K562 (cell line): ENCODE measurements around the gene OPA1. TPM values are rescaled to one million over a fixed set of nuclear protein-coding genes. Genes with fewer than 3 reads are reported as not detected.

Experiments
- ARHGAP35 ChIP-seq: fragments of 450-650 bp; IDR thresholded peaks from 2 replicates; pipeline ENCODE4 v1.6.1; 2018; ENCODE audit not compliant: partially characterized antibody
- BACH1 ChIP-seq: fragments of 200-800 bp; sonication (Bioruptor generic); IDR thresholded peaks from 2 replicates; pipeline ENCODE4 v1.6.1; 2016; ENCODE audit warnings: missing genetic modification characterization, missing compliant biosample characterization
- FOXP1 ChIP-seq: sonication (generic); formaldehyde crosslinking; IDR thresholded peaks from 2 replicates; pipeline ENCODE4 v1.8.0; 2022; ENCODE audit warnings: mild to moderate bottlenecking, missing genetic modification reagents
- NEUROD1 ChIP-seq: fragments of 150-350 bp; IDR thresholded peaks from 2 replicates; pipeline ENCODE4 v1.6.1; 2014; ENCODE audit warnings: borderline replicate concordance, low read length, low read depth; ENCODE audit not compliant: partially characterized antibody
- PYGO2 ChIP-seq: fragments of 450-650 bp; IDR thresholded peaks from 2 replicates; pipeline ENCODE4 v1.6.1; 2016; ENCODE audit warnings: mild to moderate bottlenecking, missing genetic modification characterization, moderate library complexity, missing compliant biosample characterization
- TAL1 ChIP-seq: fragments of 450-650 bp; IDR thresholded peaks from 2 replicates; pipeline ENCODE4 v1.6.1; 2016; ENCODE audit warnings: mild to moderate bottlenecking
- TEAD4 ChIP-seq, 2 experiments: sonication (generic) in 1 of 2; formaldehyde crosslinking in 1 of 2; IDR thresholded peaks; 2 replicates each; pipeline versions ENCODE4 v1.6.1 to v1.8.0; 2012 to 2022; ENCODE audit warnings: borderline replicate concordance in 1 of 2, inconsistent platforms in 1 of 2, low read length in 1 of 2, mild to moderate bottlenecking in 1 of 2, missing genetic modification reagents in 1 of 2
- TRIM28 ChIP-seq: fragments of 450-650 bp; IDR thresholded peaks from 2 replicates; pipeline ENCODE4 v1.6.1; 2017
- ZNF143 ChIP-seq: sonication (generic); formaldehyde crosslinking; IDR thresholded peaks from 2 replicates; pipeline ENCODE4 v1.9.0; 2022; ENCODE audit warnings: mild to moderate bottlenecking, missing genetic modification reagents
- ZNF589 ChIP-seq: fragments of 200-800 bp; sonication (Bioruptor generic); IDR thresholded peaks from 2 replicates; pipeline ENCODE4 v1.6.1; 2016; ENCODE audit warnings: low read depth, missing genetic modification characterization, missing compliant biosample characterization
- ZNF644 ChIP-seq: fragments of 200-800 bp; sonication (Bioruptor generic); IDR thresholded peaks from 2 replicates; pipeline ENCODE4 v1.6.1; 2016; ENCODE audit warnings: low read depth, missing genetic modification characterization, missing compliant biosample characterization
- polyA plus RNA-seq, 8 experiments: library from polyadenylated mRNA; depleted of rRNA in 4 of 8; stranded (reverse) in 5 of 8; unstranded in 3 of 8; fragments of >200 nt; fragmentation: Nextera tagmentation in 2 of 8; fragmentation: Illumina TruSeq in 1 of 8; extraction: Ambion mirVana in 2 of 8; extraction: Trizol in 1 of 8; gene quantifications; 2 replicates each; pipeline versions ENCODE4 v1.2.1 to v1.2.3, GENCODE V29; 2011 to 2014; ENCODE audit warnings: inconsistent platforms in 1 of 8, missing spikeins in 1 of 8
- total RNA-seq, 7 experiments: library from RNA; depleted of rRNA in 6 of 7; stranded (reverse); fragments of >200 nt in 6 of 7; fragmentation: Illumina TruSeq in 2 of 7; extraction: Trizol in 2 of 7; gene quantifications; 2 replicates each; pipeline versions ENCODE4 v1.2.1 to v1.2.3, GENCODE V29; 2011 to 2021; ENCODE audit warnings: low replicate concordance in 1 of 7
- TF ChIP-seq, protein P1 (sequence below), 2 experiments: fragments of 200-800 bp in 1 of 2; sonication (Bioruptor generic) in 1 of 2; sonication (generic) in 1 of 2; formaldehyde crosslinking in 1 of 2; IDR thresholded peaks in 1 of 2; conservative IDR thresholded peaks in 1 of 2; 2 replicates each; pipeline versions ENCODE4 v1.5.0 to v1.6.1; 2016 to 2020; ENCODE audit warnings: missing compliant biosample characterization in 1 of 2, missing genetic modification characterization in 1 of 2, missing genetic modification reagents in 1 of 2
- TF ChIP-seq, protein P2 (sequence below): sonication (generic); formaldehyde crosslinking; IDR thresholded peaks from 2 replicates; pipeline ENCODE4 v1.8.0; 2023; ENCODE audit warnings: mild to moderate bottlenecking, missing genetic modification reagents
- TF ChIP-seq, protein P3 (sequence below): fragments of 250-450 bp; sonication (Bioruptor Pico); IDR thresholded peaks from 2 replicates; pipeline ENCODE4 v1.8.0; 2021; ENCODE audit warnings: borderline replicate concordance, mild to moderate bottlenecking, moderate library complexity; ENCODE audit not compliant: poor library complexity, severe bottlenecking
- TF ChIP-seq, protein P4 (sequence below), 2 experiments: fragments of 450-650 bp in 1 of 2; sonication (generic) in 1 of 2; formaldehyde crosslinking in 1 of 2; IDR thresholded peaks in 1 of 2; conservative IDR thresholded peaks in 1 of 2; 2 replicates each; pipeline versions ENCODE4 v1.6.1 to v1.8.1; 2016 to 2023; ENCODE audit warnings: mild to moderate bottlenecking in 2 of 2, moderate library complexity in 2 of 2, inconsistent platforms in 1 of 2, missing genetic modification reagents in 1 of 2
- TF ChIP-seq, protein P5 (sequence below): fragments of 450-650 bp; IDR thresholded peaks from 2 replicates; pipeline ENCODE4 v1.7.1; 2018; ENCODE audit warnings: mild to moderate bottlenecking, low read depth; ENCODE audit not compliant: partially characterized antibody

OPA1 gene
- total and polyA plus RNA-seq, 9 of the 15 experiments (the other 6 are each of a cell fraction or from before 2014, with no cell fraction given): 19.7 to 127 (median 94.7) TPM

DNA sequence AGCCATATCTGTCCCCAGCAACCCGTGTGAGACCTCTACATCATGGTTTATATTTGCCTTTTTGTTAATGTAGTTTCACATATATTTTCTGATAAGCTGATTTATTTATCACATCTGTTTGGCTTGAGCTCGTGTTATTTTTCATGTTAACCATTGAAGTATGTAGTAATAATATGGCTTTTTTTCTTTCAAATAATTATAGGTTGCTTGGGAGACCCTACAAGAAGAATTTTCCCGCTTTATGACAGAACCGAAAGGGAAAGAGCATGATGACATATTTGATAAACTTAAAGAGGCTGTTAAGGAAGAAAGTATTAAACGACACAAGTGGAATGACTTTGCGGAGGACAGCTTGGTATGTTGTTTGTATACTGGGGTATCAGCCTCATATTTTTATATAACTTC lies 63.9 kb downstream of the OPA1 start (continued):
- no peak for TF ChIP-seq TRIM28
- no peak for TF ChIP-seq TEAD4 (IDR thresholded peaks at IDR 0.05; ENCODE audit: low read length)
- TF ChIP-seq TEAD4 (CRISPR knock-in tag; IDR thresholded peaks at IDR 0.05; ENCODE audit: borderline replicate concordance): no peak
- TF ChIP-seq, protein P1, sequence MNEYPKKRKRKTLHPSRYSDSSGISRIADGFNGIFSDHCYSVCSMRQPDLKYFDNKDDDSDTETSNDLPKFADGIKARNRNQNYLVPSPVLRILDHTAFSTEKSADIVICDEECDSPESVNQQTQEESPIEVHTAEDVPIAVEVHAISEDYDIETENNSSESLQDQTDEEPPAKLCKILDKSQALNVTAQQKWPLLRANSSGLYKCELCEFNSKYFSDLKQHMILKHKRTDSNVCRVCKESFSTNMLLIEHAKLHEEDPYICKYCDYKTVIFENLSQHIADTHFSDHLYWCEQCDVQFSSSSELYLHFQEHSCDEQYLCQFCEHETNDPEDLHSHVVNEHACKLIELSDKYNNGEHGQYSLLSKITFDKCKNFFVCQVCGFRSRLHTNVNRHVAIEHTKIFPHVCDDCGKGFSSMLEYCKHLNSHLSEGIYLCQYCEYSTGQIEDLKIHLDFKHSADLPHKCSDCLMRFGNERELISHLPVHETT (CRISPR knock-in tag; conservative IDR thresholded peaks at IDR 0.05 in 1 of 2, IDR thresholded peaks at IDR 0.05 in 1 of 2): 0 out of 4 replicates have a peak, but pooled peaks of 1 of the 2 experiments have one; percentile 40
- TF ChIP-seq NEUROD1: no peak
- TF ChIP-seq, protein P2, sequence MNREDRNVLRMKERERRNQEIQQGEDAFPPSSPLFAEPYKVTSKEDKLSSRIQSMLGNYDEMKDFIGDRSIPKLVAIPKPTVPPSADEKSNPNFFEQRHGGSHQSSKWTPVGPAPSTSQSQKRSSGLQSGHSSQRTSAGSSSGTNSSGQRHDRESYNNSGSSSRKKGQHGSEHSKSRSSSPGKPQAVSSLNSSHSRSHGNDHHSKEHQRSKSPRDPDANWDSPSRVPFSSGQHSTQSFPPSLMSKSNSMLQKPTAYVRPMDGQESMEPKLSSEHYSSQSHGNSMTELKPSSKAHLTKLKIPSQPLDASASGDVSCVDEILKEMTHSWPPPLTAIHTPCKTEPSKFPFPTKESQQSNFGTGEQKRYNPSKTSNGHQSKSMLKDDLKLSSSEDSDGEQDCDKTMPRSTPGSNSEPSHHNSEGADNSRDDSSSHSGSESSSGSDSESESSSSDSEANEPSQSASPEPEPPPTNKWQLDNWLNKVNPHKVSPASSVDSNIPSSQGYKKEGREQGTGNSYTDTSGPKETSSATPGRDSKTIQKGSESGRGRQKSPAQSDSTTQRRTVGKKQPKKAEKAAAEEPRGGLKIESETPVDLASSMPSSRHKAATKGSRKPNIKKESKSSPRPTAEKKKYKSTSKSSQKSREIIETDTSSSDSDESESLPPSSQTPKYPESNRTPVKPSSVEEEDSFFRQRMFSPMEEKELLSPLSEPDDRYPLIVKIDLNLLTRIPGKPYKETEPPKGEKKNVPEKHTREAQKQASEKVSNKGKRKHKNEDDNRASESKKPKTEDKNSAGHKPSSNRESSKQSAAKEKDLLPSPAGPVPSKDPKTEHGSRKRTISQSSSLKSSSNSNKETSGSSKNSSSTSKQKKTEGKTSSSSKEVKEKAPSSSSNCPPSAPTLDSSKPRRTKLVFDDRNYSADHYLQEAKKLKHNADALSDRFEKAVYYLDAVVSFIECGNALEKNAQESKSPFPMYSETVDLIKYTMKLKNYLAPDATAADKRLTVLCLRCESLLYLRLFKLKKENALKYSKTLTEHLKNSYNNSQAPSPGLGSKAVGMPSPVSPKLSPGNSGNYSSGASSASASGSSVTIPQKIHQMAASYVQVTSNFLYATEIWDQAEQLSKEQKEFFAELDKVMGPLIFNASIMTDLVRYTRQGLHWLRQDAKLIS: no peak
- TF ChIP-seq, protein P3, sequence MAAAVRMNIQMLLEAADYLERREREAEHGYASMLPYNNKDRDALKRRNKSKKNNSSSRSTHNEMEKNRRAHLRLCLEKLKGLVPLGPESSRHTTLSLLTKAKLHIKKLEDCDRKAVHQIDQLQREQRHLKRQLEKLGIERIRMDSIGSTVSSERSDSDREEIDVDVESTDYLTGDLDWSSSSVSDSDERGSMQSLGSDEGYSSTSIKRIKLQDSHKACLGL (CRISPR knock-in tag): no peak
- no peak for TF ChIP-seq PYGO2 (tag)
- TF ChIP-seq, protein P4, sequence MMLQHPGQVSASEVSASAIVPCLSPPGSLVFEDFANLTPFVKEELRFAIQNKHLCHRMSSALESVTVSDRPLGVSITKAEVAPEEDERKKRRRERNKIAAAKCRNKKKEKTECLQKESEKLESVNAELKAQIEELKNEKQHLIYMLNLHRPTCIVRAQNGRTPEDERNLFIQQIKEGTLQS (IDR thresholded peaks at IDR 0.05): peak; percentile 55; the same call in 1 of the 2 replicates
- TF ChIP-seq, protein P4 (CRISPR knock-in tag; conservative IDR thresholded peaks at IDR 0.05): no peak
- TF ChIP-seq ZNF143 (CRISPR knock-in tag): no peak
- TF ChIP-seq TAL1: no peak
- peak; percentile 47; the same call in 1 of the 2 replicates for TF ChIP-seq ZNF589
- 0 out of 2 replicates have a peak, but pooled peaks have one; percentile 49 for TF ChIP-seq BACH1 (tag)
- TF ChIP-seq FOXP1: no peak
- TF ChIP-seq, protein P5, sequence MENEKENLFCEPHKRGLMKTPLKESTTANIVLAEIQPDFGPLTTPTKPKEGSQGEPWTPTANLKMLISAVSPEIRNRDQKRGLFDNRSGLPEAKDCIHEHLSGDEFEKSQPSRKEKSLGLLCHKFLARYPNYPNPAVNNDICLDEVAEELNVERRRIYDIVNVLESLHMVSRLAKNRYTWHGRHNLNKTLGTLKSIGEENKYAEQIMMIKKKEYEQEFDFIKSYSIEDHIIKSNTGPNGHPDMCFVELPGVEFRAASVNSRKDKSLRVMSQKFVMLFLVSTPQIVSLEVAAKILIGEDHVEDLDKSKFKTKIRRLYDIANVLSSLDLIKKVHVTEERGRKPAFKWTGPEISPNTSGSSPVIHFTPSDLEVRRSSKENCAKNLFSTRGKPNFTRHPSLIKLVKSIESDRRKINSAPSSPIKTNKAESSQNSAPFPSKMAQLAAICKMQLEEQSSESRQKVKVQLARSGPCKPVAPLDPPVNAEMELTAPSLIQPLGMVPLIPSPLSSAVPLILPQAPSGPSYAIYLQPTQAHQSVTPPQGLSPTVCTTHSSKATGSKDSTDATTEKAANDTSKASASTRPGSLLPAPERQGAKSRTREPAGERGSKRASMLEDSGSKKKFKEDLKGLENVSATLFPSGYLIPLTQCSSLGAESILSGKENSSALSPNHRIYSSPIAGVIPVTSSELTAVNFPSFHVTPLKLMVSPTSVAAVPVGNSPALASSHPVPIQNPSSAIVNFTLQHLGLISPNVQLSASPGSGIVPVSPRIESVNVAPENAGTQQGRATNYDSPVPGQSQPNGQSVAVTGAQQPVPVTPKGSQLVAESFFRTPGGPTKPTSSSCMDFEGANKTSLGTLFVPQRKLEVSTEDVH: peak; percentile 65
- peak; percentile 68; the same call in 1 of the 2 replicates for TF ChIP-seq ZNF644 (tag)
- no peak for TF ChIP-seq ARHGAP35
